Activated CD4-positive, alpha-beta T cell treated with anti-CD3 and anti-CD28 coated beads, Interleukin-2, Interleukin-4, amounts not matched to agents 100 ng/mL and 50 ng/mL, durations not matched to agents 16 hours and 8 hours (primary cell): Measurements from ENCODE around the gene KCNIP1.
"Not testable (repeated sequence)": the region's sequence is repeated elsewhere in the genome, so short reads cannot be mapped to it uniquely, and the experiment has no call there.

Source experiments
- DNase-seq: peaks from one replicate; pipeline ENCODE4 v3.0.0-alpha.2; 2020; ENCODE audit warnings: low spot score

KCNIP1 gene

GRCh38 chr5:170537451-170538095 is 33.8 kb downstream of the KCNIP1 start:
- DNase-seq: no peak

GRCh38 chr5:170538096-170538465 is 34.3 kb downstream of the KCNIP1 start:
- no peak for DNase-seq

- no peak for DNase-seq
These were observed 35.1 kb downstream of the KCNIP1 start for GRCh38 chr5:170538696-170539586.

GRCh38 chr5:170540271-170540670 is 36.5 kb downstream of the KCNIP1 start:
- DNase-seq: no peak

GRCh38 chr5:170541146-170541769 is 37.4 kb downstream of the KCNIP1 start:
- DNase-seq: no peak

- no peak for DNase-seq
These were observed 39.0 kb downstream of the KCNIP1 start for GRCh38 chr5:170542691-170543293.

- DNase-seq: no peak
These were observed 41.5 kb downstream of the KCNIP1 start for GRCh38 chr5:170545313-170545712.

GRCh38 chr5:170545811-170546210 is 42.0 kb downstream of the KCNIP1 start:
- no peak for DNase-seq

- no peak for DNase-seq
These were observed 42.5 kb downstream of the KCNIP1 start for GRCh38 chr5:170546282-170546681.

GRCh38 chr5:170550382-170550781 is 46.6 kb downstream of the KCNIP1 start:
- DNase-seq: not testable (repeated sequence)

GRCh38 chr5:170551076-170551475 is 47.3 kb downstream of the KCNIP1 start:
- DNase-seq: no peak

- DNase-seq: no peak
These were observed 47.8 kb downstream of the KCNIP1 start for GRCh38 chr5:170551622-170552021.

GRCh38 chr5:170552621-170553115 is 48.8 kb downstream of the KCNIP1 start:
- no peak for DNase-seq

GRCh38 chr5:170553218-170553617 is 49.4 kb downstream of the KCNIP1 start:
- DNase-seq: no peak

- DNase-seq: no peak
These were observed 50.9 kb downstream of the KCNIP1 start for GRCh38 chr5:170554521-170555267.

GRCh38 chr5:170557314-170557713 is 53.5 kb downstream of the KCNIP1 start:
- DNase-seq: no peak

GRCh38 chr5:170559296-170559695 is 55.5 kb downstream of the KCNIP1 start:
- no peak for DNase-seq

- no peak for DNase-seq
These were observed 57.1 kb downstream of the KCNIP1 start for GRCh38 chr5:170560938-170561337.

- DNase-seq: no peak
These were observed 58.5 kb downstream of the KCNIP1 start for GRCh38 chr5:170562166-170562874.

- no peak for DNase-seq
These were observed 59.0 kb downstream of the KCNIP1 start for GRCh38 chr5:170562875-170563228.
